Kidney epithelial cell (primary cell): Measurements from ENCODE around the gene PSMB7. TPM values are rescaled to one million over a fixed set of nuclear protein-coding genes. Genes with fewer than 3 reads are reported as not detected.

Experiments used
- DNase-seq: peaks from one replicate; pipeline ENCODE4 v3.0.0-alpha.2; 2010; ENCODE audit warnings: low read depth
- H3K27me3 ChIP-seq: 2 replicates; pipeline ENCODE4 v1.6.0; 2011; ENCODE audit warnings: low read length; ENCODE audit not compliant: control insufficient read depth, insufficient read depth
- H3K36me3 ChIP-seq: 2 replicates; pipeline ENCODE4 v1.5.1; 2011; ENCODE audit warnings: low read length; ENCODE audit not compliant: control insufficient read depth, insufficient read depth
- H3K4me3 ChIP-seq: 2 replicates; pipeline ENCODE4 v1.5.1; 2011; ENCODE audit warnings: low read depth, mild to moderate bottlenecking, control low read depth, low read length
- CTCF ChIP-seq: IDR thresholded peaks from 2 replicates; pipeline ENCODE4 v1.5.1; 2011; ENCODE audit warnings: mild to moderate bottlenecking, moderate library complexity, low read length, control low read depth, inconsistent platforms; ENCODE audit not compliant: insufficient read depth, poor library complexity, severe bottlenecking
- total RNA-seq: library from RNA; depleted of rRNA; stranded (reverse); fragments of >200 nt; gene quantifications from 2 replicates; pipeline ENCODE4 v1.2.3, GENCODE V29; 2015

The PSMB7 gene
- total RNA-seq, 1 donor from 2014 or later = 419 TPM

- DNase-seq = no peak
- no peak for TF ChIP-seq CTCF
- Histone ChIP-seq H3K4me3 (no peak overlapping the region), H3K27me3 (no peaks in the 10 kb centered on the region), H3K36me3 (no peaks in the 10 kb centered on the region)
Observed at GRCh38 chr9:124381170-124381945, 33.9 kb downstream of the PSMB7 start.

GRCh38 chr9:124377551-124378406 lies 37.5 kb downstream of the PSMB7 start:
- Histone ChIP-seq H3K27me3 (no peaks in the 10 kb centered on the region), H3K4me3 (no peak overlapping the region), H3K36me3 (no peaks in the 10 kb centered on the region)
- no peak for TF ChIP-seq CTCF
- DNase-seq = no peak

GRCh38 chr9:124376329-124376728 lies 38.9 kb downstream of the PSMB7 start:
- no peak for TF ChIP-seq CTCF
- DNase-seq = no peak
- H3K36me3 ChIP-seq = no peaks in the 10 kb centered on the region
- no peaks in the 10 kb centered on the region for H3K27me3 ChIP-seq
- no peak overlapping the region for H3K4me3 ChIP-seq

- no peak for DNase-seq
- TF ChIP-seq CTCF = no peak
- H3K36me3 ChIP-seq = no peaks in the 10 kb centered on the region
- H3K4me3 ChIP-seq = no peak overlapping the region
- H3K27me3 ChIP-seq = no peaks in the 10 kb centered on the region
Observed at GRCh38 chr9:124375726-124376125, 39.5 kb downstream of the PSMB7 start.

GRCh38 chr9:124373851-124374250 lies 41.4 kb downstream of the PSMB7 start:
- DNase-seq = no peak
- Histone ChIP-seq H3K36me3 (no peaks in the 10 kb centered on the region), H3K4me3 (no peak overlapping the region), H3K27me3 (no peaks in the 10 kb centered on the region)
- no peak for TF ChIP-seq CTCF
